ENCODE results near the gene ZSCAN25.
"Not testable (repeated sequence)": the region's sequence is repeated elsewhere in the genome, so short reads cannot be mapped to it uniquely, and the experiment has no call there.

The ZSCAN25 gene

DNA sequence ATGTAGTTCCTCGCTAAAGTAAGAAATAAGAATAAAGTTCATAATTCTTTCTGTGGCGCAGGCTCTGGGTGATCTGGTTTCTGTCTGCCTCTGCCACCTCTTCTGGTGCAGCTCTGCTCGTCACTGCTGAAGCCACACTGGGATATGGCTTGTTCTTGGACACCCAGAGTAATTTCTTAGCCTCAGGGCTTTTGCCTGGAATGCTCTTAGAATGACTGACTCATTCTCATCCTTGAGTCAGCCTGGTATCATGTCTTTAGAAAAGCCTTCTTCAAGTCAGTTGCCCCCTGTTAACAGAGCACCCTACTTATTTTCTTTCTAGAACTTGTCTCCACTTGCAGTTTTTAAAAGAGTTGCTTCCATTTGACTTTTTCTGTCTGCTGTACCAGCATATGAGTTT lies 2.0 kb downstream of the ZSCAN25 start:
- no peak for DNase-seq

DNA sequence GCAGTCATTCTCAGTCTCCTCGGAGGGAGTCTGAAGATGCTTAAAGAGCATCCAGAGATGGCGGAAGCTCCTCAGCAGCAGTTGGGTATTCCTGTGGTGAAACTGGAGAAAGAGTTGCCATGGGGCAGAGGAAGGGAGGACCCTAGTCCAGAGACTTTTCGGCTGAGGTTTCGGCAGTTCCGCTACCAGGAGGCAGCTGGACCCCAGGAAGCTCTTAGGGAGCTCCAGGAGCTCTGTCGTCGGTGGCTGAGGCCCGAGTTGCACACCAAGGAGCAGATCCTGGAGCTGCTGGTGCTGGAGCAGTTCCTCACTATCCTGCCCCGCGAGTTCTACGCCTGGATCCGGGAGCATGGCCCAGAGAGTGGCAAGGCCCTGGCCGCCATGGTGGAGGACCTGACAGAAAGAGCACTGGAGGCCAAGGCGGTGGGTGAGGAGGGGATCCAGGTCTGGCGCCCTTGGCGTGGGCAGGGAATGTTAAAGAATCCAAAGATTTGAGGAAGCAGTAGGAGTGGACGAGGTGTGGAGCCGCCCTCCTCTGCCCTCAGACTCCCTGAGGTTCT lies 2.9 kb downstream of the ZSCAN25 start:
- DNase-seq, result no peak

- DNase-seq, result no peak
Measured at GRCh38 chr7:99621271-99621670, 4.5 kb downstream of the ZSCAN25 start.

- no peak for DNase-seq
Measured at GRCh38 chr7:99622596-99622995, 5.8 kb downstream of the ZSCAN25 start.

DNA sequence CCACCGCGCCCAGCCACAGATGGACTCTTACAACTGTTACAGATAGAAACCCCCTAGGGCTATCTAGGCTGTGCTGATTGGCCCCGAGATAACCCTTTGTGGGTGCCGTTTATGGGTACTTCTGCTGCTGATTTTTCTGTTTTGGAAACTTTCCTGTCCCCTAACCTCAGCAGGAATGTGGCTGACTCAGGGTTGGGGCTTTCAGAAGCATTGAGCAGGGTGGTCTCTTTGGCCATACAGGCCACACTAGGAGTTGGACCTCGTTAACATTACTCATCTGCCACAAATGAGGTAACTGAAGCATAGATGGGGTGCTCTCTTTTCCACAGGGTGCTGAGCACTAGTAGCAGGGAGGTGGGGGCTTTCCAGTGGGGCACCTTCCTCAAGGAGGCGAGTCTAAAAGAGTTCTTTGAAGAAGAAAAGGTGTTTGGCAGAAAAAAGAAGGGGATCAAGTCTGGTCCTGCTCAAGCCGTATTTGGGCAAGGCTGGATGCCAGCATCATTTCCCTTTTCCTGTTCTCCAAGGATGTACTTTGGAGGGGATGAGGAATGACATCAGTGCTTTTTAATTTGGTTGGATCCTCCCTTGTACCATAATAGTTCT lies 6.4 kb downstream of the ZSCAN25 start:
- DNase-seq, result no peak

DNA sequence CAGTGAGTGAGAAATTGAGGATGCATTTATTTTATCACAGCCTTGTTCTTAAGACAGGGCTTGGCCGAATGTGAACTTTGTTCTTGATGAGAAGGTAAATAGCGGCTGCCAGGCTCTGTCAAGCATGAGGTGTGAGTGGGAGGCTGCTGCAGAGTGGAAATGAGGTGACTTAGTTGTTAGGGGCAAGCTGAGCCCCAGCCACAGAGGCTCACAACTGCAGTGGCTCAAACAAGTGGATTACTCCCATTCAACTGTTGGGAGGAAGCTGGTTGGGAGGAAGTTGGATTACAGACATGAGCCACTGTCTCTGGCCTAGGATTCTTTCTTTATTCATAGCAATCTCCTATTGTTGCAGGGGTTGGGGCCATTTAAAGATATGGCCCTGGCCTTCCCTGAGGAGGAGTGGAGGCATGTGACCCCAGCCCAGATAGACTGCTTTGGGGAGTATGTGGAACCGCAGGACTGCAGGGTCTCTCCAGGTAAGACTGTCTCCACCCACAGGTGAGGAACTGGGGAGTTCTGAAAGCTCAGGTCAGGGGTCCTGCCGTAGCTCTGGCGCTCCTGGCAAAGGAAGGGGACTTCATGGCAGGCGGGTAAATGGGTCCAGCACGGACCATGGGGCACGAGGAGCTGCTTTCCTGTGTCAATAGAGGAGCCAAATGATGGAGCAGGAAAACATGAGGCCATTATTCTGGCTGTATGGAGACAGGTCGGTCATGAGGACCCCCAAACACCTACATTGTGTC lies 7.1 kb downstream of the ZSCAN25 start:
- no peak for DNase-seq

GRCh38 chr7:99624484-99624883 lies 7.7 kb downstream of the ZSCAN25 start:
- no peak for DNase-seq

DNA sequence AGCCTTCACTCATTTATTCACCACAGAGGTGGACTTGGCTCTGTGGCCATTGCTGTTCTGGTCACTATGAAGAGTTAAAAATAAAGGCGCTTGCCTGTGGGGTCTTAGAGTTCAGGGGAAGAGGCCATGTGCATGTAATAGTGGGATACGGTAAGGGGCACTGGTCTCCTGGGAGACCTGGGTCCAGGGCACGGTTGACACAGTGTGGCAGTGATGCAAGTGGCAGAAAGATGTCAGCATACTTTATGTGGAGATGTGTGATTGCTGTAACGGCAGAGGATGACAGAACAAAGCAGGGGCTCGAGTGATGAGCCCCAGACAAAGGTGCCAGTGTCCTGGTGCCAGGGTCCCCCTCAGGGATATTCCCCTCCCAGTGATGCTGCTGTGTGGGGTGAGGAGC lies 8.6 kb downstream of the ZSCAN25 start:
- no peak for DNase-seq

DNA sequence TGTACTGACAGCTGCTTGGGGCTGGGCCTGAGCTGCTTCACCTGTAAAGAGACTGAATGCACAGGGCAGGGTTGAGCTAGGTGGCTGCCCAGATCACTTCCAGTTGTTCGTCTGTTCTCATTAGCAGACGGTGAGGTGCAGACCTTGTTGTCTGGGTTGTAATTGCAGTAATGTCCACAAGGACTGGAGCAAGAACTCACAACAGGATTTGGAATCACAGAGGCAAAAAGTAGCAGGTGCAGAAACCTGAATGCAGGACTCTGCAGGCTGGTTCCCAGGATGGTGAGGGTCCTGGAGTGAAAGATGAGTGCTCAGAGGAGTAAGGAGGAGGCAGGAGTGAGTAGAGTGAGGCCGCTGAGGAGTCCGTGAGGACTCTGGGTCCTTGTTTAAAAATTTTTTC lies 9.2 kb downstream of the ZSCAN25 start:
- DNase-seq, result no peak

DNA sequence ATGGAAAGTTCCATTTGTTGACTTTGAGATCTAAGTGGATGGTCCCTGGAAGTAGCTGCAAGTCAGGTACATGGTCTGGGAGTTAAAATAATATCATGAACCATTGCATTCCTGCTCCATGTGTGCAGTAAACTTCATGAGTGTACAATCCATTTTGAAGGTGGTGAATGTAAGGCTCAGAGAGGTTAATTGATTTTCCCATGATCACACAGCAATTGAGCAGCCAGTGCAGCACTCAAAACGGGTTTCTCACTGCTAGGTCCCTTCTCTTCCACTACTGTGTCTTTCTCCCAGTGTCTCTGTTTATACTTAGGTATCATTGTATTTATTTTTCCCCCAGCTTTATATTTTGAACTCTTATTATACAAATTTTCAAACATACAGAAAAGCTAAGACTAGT lies 9.9 kb downstream of the ZSCAN25 start:
- no peak for DNase-seq

DNA sequence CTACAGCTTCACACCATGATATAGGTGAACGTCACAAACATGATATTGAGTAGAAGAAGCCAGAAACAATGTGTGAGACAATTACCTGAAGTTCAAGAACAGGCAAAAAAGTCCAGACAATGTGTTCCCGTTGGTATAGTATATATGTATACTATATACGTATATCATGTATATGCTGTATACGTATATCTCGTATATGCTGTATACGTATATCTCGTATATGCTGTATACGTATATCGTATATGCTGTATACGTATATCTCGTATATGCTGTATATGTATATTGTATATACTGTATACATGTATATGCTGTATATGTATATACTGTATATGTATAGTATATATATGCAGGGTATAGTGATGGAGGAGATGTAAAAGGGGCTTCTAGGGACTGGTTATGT lies 10.8 kb downstream of the ZSCAN25 start:
- DNase-seq, result no peak

- no peak for DNase-seq
Measured at GRCh38 chr7:99628471-99629465, 12.0 kb downstream of the ZSCAN25 start.

- DNase-seq, result no peak
Measured at GRCh38 chr7:99629643-99630042, 12.9 kb downstream of the ZSCAN25 start.

GRCh38 chr7:99631295-99632109 lies 14.8 kb downstream of the ZSCAN25 start:
- no peak for DNase-seq

DNA sequence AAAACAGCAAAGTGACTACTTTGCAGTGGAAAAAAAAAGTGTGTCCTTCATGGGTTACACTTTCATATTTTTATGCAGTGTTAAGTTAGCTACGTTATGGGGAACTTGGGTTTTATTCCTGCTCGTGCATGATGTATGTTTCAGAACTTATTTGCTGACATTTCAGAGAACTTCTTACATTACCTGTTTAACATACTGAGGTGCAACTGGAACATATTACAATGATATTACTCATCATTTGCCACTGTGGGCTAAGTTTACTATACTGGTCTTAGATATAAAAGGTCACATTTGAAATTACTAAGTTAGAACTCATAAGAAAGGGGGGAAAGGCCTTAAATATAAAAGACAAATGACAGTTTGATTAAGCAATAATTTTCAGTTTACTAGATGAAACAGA lies 20.7 kb downstream of the ZSCAN25 start:
- not testable (repeated sequence) for DNase-seq

DNA sequence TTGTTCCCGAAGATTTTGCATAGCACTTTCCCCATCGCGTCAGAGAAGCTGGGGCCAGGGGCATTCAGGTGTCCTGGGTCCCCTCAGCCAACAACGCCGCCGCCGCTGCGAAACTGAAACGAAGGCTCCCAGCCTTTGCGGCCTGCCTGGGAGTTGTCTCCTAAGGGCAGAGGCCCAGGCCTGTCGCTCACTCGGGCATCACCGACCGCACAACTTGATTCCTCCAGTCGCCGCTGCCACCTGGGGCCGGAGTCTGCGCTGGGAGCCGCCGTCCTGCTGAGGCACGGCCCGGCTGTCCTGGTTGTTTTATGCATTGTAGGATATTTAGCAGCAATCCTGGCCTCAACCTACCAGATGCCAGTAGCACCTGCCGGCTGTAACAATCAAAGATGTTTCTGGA lies 22.0 kb downstream of the ZSCAN25 start:
- DNase-seq, result no peak

DNA sequence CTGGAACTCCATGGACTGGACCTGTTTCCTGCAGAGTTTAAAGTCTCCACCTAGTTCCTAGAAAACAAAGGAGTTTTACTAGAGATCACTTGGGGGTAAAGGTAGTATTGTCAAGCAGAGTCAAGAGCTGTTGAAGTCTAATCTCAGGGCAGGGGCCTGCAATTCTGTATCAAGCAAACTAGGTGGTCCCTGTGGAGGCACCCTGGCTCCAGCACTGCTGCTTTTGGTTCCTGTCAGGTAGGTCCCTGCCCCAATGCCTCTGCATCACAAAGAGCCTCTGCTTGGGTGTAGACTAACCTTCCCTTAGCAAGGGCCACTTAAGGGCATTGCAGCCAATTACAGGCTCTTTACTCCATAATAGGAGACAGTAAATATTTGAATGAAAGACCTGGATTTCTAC lies 22.5 kb downstream of the ZSCAN25 start:
- no peak for DNase-seq

- DNase-seq, result no peak
Measured at GRCh38 chr7:99642027-99642426, 25.3 kb downstream of the ZSCAN25 start.

DNA sequence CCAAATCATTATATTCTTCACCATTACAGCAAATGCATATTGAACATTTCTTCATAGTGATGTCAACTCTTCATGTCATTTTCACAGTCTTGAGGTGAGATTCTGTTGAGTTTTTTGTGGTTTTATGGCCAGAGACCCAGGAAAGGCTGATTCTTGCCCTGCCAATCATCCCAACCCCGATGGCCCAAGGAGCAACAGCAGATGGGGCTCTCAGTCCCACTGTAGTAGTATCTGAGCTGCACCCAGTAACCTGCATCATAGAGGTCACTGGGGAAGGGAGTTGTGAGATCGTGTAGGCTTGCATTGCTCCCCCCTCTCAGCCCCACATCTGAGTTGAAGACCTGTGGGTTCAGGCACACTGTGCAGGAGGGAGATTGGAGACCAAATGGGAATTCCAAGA lies 26.7 kb downstream of the ZSCAN25 start:
- DNase-seq, result no peak

DNA sequence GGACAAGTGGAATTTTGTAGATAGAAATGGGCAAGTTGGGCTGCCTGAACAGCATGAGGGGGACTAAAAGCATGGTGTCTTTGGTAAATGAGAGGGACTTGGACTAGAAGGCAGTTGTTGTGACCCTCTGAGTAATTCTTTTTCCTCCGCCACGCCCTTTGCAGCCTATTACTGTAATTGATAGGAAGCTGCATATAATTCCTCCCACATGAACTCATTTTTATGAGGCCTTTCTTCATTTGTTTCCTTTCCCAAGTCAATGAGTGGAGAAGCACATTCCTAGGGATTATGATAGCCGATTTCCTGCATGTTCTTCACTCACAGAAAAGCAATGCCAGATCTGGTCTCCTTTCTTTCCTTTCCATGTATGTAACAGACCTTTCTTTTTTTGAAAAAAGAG lies 27.7 kb downstream of the ZSCAN25 start:
- no peak for DNase-seq

DNA sequence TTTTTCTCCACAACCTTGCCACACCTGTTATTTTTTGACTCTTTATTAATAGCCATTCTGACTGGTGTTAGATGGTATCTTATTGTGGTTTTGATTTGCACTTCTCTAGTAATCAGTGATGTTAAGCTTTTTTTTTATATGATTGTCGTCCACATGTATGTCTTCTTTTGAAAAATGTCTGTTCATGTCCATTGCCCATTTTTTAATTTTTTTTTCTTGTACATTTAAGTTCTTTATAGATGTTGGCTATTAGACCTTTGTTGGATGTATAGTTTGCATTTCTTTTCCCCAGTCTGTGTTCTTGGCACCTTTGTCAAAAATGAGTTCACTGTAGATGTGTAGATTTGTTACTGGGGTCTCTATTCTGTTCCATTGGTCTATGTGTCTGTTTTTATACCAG lies 28.8 kb downstream of the ZSCAN25 start:
- DNase-seq, result no peak

DNA sequence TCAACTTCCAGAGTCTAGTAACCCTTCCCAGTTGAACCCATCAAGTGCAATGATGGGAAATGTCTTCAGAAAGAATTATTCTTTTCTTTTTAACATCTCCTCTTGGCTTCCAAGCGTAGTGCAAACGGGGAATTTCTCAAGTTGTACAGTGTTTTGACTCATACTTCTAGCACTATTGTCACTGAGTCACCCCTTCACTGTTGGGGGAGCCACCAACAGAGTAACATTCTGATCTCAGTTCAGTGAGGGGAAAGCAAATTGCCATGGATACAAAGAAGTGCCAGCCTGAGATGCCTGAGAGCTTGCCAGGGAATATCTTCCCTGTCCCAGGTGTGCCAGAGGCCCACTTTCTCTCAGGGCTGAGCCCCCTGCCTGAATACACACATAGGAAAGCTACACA lies 32.1 kb downstream of the ZSCAN25 start:
- DNase-seq, result no peak

GRCh38 chr7:99651290-99651689 lies 34.5 kb downstream of the ZSCAN25 start:
- no peak for DNase-seq

All from 8988T (cell line).